Measurements from ENCODE around the gene DOCK2.

The DOCK2 gene

DNA sequence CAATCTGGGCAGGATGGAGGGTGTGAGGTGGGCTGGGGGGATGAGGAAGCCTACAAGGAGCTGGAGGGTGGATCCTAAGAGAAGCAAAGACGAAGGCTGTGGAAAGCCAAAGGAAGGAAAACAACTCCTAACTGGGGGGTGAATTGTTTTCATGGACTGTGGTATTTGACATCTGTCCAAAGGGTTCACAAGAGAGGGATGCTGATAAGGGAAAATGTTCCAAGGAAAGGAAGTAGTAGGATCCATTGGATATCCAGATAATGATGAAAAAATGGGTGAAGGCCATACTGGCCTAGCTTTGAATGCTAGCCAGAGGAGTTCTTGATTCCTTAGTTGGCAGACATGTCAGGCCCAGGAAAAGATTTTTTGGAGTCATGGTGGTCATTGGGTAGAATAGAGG, 416.8 kb downstream of the DOCK2 start:
- H3K27ac ChIP-seq = no peak overlapping the region
- no peak for TF ChIP-seq ZFX (IDR thresholded peaks at IDR 0.05; ENCODE audit: borderline replicate concordance)
- TF ChIP-seq, protein P1, sequence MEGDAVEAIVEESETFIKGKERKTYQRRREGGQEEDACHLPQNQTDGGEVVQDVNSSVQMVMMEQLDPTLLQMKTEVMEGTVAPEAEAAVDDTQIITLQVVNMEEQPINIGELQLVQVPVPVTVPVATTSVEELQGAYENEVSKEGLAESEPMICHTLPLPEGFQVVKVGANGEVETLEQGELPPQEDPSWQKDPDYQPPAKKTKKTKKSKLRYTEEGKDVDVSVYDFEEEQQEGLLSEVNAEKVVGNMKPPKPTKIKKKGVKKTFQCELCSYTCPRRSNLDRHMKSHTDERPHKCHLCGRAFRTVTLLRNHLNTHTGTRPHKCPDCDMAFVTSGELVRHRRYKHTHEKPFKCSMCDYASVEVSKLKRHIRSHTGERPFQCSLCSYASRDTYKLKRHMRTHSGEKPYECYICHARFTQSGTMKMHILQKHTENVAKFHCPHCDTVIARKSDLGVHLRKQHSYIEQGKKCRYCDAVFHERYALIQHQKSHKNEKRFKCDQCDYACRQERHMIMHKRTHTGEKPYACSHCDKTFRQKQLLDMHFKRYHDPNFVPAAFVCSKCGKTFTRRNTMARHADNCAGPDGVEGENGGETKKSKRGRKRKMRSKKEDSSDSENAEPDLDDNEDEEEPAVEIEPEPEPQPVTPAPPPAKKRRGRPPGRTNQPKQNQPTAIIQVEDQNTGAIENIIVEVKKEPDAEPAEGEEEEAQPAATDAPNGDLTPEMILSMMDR (IDR thresholded peaks at IDR 0.05) = no peak

DNA sequence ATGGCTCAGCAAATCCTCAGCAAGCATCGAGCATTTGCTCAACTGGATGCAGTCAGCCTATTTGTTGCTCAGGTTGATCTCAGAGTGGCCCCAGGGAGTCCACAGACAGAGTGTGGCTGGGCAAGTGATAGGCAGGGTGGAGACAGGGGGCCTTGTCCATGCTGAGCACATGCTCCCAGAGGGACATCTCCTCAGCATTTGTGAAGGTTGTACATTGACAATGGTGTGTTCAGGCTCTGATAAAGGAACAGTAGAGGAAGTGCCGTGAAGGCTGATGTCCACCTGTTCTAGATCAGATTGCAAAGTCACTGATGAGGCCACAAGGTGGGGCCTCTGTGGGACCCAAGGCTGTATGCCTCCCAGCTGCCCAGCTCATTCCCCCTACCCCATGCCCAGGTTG, 418.5 kb downstream of the DOCK2 start:
- no peak overlapping the region for H3K27ac ChIP-seq
- TF ChIP-seq, protein P1 (IDR thresholded peaks at IDR 0.05) = no peak
- TF ChIP-seq ZFX (IDR thresholded peaks at IDR 0.05; ENCODE audit: borderline replicate concordance) = no peak

DNA sequence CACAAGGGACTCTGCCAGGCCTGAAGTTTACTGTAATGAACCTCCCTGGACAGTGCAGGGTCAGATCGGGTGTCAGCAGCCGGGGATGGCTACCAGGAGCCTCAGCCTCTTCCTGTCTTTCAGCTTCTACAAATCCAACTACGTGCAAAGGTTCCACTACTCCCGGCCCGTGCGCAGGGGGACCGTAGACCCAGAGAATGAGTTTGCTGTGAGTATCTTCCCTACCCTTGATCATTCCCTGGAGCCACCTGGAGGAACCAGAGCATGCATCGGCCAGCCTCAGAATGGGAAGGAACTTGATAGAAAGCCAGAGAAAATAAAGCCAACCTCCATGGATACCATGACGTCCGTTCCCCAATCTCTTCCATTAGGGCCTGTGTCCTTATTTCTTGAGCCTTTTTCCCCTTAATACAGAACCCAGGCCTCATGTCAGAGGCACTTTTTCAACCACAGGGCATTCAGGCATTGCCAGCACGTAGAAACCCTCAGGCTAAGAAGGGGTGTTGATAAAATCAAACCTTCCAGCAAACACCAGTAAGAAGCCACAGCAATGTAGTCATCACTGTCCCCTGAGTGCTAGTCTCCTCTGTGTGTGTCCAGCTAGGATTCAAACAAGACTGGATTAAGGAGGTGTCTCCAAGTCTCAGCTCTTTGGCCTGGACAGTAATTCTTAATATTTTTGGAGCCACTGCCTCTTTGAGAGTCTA, 419.6 kb downstream of the DOCK2 start:
- no peak overlapping the region for H3K27ac ChIP-seq
- TF ChIP-seq, protein P1 (IDR thresholded peaks at IDR 0.05) = no peak
- no peak for TF ChIP-seq ZFX (IDR thresholded peaks at IDR 0.05; ENCODE audit: borderline replicate concordance)

DNA sequence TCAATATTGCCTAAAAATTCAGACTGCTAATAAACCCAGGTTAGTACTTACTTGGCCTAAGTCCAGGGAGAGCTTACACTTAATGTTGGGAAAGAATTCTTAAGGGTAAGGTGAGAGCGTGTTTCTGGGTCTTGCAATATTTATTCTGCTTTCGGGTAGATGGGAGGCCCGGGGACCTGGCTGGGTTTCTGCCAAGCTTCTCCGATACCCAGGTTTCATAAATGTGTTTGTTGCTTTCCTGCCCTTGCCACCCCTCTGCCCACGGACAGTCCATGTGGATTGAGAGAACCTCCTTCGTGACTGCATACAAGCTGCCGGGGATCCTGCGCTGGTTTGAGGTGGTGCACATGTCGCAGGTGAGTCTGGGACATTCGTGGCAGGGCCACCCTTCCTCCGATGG, 420.2 kb downstream of the DOCK2 start:
- TF ChIP-seq, protein P1 (IDR thresholded peaks at IDR 0.05) = no peak
- no peak for TF ChIP-seq ZFX (IDR thresholded peaks at IDR 0.05; ENCODE audit: borderline replicate concordance)
- H3K27ac ChIP-seq = no peak overlapping the region

DNA sequence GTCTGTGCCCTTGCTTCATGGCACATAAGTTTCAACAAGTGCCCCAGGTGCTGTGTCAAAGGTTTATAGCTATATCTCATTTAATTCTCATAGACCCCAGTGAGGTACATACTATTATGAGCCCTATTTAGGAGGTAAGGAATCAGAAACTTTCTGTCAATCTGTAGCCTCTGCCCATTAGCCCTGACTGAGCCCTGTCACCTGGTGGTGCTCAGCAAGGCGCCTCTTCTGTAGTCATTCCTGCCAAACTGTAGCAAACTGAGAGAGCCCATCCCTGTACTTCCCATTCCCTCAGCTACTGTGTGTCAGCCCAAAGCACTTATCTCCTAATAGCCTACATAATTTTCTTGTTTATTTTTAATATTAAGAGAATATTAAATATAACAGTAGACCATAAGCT, 422.1 kb downstream of the DOCK2 start:
- TF ChIP-seq ZFX (IDR thresholded peaks at IDR 0.05; ENCODE audit: borderline replicate concordance) = no peak
- H3K27ac ChIP-seq = no peak overlapping the region

DNA sequence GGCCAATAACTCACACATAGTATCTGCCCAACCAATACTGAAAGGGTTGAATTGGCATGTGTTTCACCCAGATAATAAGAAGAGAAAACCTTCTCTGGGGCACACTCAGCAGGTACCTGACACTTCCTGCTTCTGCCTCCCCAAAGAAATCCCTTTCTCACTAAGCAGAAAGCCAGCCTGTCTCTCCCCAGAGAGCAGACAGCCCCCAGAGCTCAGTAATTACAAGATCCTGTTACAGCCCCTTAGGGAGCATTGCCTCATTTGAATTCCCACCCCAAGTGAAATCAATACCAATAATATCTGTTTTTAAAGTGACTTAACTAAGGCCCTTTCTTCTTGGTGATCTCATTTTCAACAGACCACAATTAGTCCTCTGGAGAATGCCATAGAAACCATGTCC, 430.1 kb downstream of the DOCK2 start:
- TF ChIP-seq, protein P1 (IDR thresholded peaks at IDR 0.05) = no peak
- TF ChIP-seq ZFX (IDR thresholded peaks at IDR 0.05; ENCODE audit: borderline replicate concordance) = no peak
- H3K27ac ChIP-seq = no peak overlapping the region

DNA sequence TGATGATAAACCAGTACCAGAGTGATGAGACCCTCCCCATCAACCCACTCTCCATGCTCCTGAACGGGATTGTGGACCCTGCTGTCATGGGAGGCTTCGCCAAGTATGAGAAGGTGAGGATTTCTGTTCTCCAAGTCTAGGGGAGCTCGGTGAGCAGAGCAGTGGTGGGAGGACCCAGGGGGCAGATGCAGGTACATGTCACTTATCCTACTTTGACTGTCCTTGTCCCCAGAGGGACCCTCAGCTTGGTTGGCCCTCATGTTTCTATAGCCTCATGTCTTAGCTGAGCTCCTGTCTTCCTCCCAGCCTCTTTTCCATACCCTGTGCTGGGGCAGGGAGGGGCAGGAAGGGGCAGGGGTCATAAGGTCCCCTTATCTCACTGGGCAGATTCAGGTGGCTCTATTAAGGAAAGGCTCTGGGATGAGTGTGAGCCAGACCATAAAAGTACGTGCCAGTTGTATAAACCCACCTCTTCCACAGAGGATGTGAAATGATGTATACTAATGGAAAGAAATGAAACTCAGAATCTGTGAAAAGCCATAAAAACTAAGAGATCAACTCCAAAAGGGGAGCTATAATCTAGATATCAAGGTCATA, 430.6 kb downstream of the DOCK2 start:
- TF ChIP-seq, protein P1 (IDR thresholded peaks at IDR 0.05) = no peak
- no peak overlapping the region for H3K27ac ChIP-seq
